HEK293 (cell line): ENCODE measurements around the gene DNAJB6.

Experiments used
- CTCF ChIA-PET: fragments of 350-600 bp; formaldehyde crosslinking; extraction: SDS; loops from one replicate; lab custom pipeline; 2021; ENCODE audit warnings: antibody characterized with exemption; lab: Yijun Ruan, JAX
- POLR2A ChIA-PET: fragments of 300-600 bp; formaldehyde crosslinking; extraction: SDS; loops from one replicate; lab custom pipeline; 2020; ENCODE audit warnings: antibody characterized with exemption, inconsistent platforms; lab: Yijun Ruan, JAX
- H3K27ac ChIP-seq: fragments of 200-500 bp; sonication (Bioruptor generic); 2 replicates; pipeline ENCODE4 v1.5.1; 2014; ENCODE audit warnings: low read depth, low read length, control low read depth, inconsistent platforms; ENCODE audit errors: extremely low read depth
- H3K36me3 ChIP-seq, 2 experiments: fragments of 200-500 bp in 1 of 2; sonication (Bioruptor generic) in 1 of 2; 1 replicate in 1 of 2; 2 replicates in 1 of 2; pipeline ENCODE4 v1.5.1; 2014 to 2017; ENCODE audit warnings: inconsistent platforms in 2 of 2, low read length in 2 of 2; ENCODE audit not compliant: control insufficient read depth in 2 of 2, insufficient read depth in 1 of 2
- H3K4me1 ChIP-seq: fragments of 200-500 bp; sonication (Bioruptor generic); 2 replicates; pipeline ENCODE4 v1.5.1; 2014; ENCODE audit warnings: mild to moderate bottlenecking, low read length, inconsistent platforms; ENCODE audit not compliant: control insufficient read depth, insufficient read depth
- H3K4me3 ChIP-seq: 2 replicates; pipeline ENCODE4 v1.5.1; 2011; ENCODE audit warnings: low read depth, mild to moderate bottlenecking, control low read depth, low read length, moderate library complexity
- H3K9me3 ChIP-seq: fragments of 200-500 bp; sonication (Bioruptor generic); 2 replicates; pipeline ENCODE4 v1.5.1; 2014; ENCODE audit warnings: low read depth, low read length, inconsistent platforms; ENCODE audit not compliant: control insufficient read depth, insufficient read depth
- CTCF ChIP-seq: fragments of 450-650 bp; formaldehyde crosslinking; IDR thresholded peaks from 2 replicates; pipeline ENCODE4 v1.5.1; 2016; ENCODE audit warnings: missing biosample characterization, missing genetic modification characterization
- GLI2 ChIP-seq: fragments of 450-650 bp; formaldehyde crosslinking; IDR thresholded peaks from 2 replicates; pipeline ENCODE4; 2017; ENCODE audit warnings: missing biosample characterization, missing genetic modification characterization, low read depth, borderline replicate concordance
- HIC1 ChIP-seq: fragments of 450-650 bp; formaldehyde crosslinking; IDR thresholded peaks from 2 replicates; pipeline ENCODE4 v1.5.1; 2016; ENCODE audit warnings: missing biosample characterization, missing genetic modification characterization
- IKZF3 ChIP-seq: fragments of 450-650 bp; IDR thresholded peaks from 2 replicates; pipeline ENCODE4 v1.5.0; 2018; ENCODE audit warnings: missing biosample characterization, mild to moderate bottlenecking, missing genetic modification characterization, moderate library complexity
- PATZ1 ChIP-seq: fragments of 450-650 bp; formaldehyde crosslinking; IDR thresholded peaks from 2 replicates; pipeline ENCODE4 v1.5.1; 2016; ENCODE audit warnings: missing biosample characterization, missing genetic modification characterization
- SETDB1 ChIP-seq: IDR thresholded peaks from one replicate; pipeline ENCODE4 v1.6.1; 2017; ENCODE audit warnings: mild to moderate bottlenecking, low read length, moderate library complexity, mixed read lengths; ENCODE audit not compliant: insufficient read length
- TRIM28 ChIP-seq: IDR thresholded peaks from 2 replicates; pipeline ENCODE4 v1.6.1; 2011; ENCODE audit warnings: low read length, control low read depth, borderline replicate concordance
- ZBTB17 ChIP-seq: fragments of 450-650 bp; formaldehyde crosslinking; IDR thresholded peaks from 2 replicates; pipeline ENCODE4 v1.5.1; 2016; ENCODE audit warnings: missing biosample characterization, missing genetic modification characterization
- ZIC2 ChIP-seq: fragments of 450-650 bp; formaldehyde crosslinking; IDR thresholded peaks from 2 replicates; pipeline ENCODE4 v1.5.1; 2016; ENCODE audit warnings: missing biosample characterization, missing genetic modification characterization
- ZNF121 ChIP-seq: fragments of 450-650 bp; formaldehyde crosslinking; IDR thresholded peaks from 2 replicates; pipeline ENCODE4 v1.5.1; 2016; ENCODE audit warnings: missing biosample characterization, missing genetic modification characterization
- ZNF2 ChIP-seq: fragments of 450-650 bp; formaldehyde crosslinking; IDR thresholded peaks from 2 replicates; pipeline ENCODE4 v1.5.1; 2016; ENCODE audit warnings: missing biosample characterization, missing genetic modification characterization
- ZNF600 ChIP-seq: fragments of 450-650 bp; formaldehyde crosslinking; IDR thresholded peaks from 2 replicates; pipeline ENCODE4 v1.5.1; 2016; ENCODE audit warnings: missing biosample characterization, missing genetic modification characterization
- ZNF639 ChIP-seq: fragments of 450-650 bp; formaldehyde crosslinking; IDR thresholded peaks from 2 replicates; pipeline ENCODE4 v1.5.1; 2016; ENCODE audit warnings: missing biosample characterization, missing genetic modification characterization
- ZSCAN4 ChIP-seq: fragments of 450-650 bp; formaldehyde crosslinking; IDR thresholded peaks from 2 replicates; pipeline ENCODE4 v1.5.1; 2017; ENCODE audit warnings: missing biosample characterization, missing genetic modification characterization

The DNAJB6 gene

GRCh38 chr7:157396316-157397035 is 59.7 kb downstream of the DNAJB6 start:
- no peak overlapping the region for H3K27ac ChIP-seq
- ChIA-PET POLR2A (no interaction called here), CTCF (interaction anchor here (1.1 kb wide), 2 partner anchors 13 to 78 kb away, joined by 4 to 5 read pairs; no protein-coding TSS in a partner anchor)
- peaks cover 0 to 22% of the 10 kb centered on the region in 2 experiments; a peak in 2 of 3 replicates for H3K36me3 ChIP-seq
- H3K4me1 ChIP-seq = no peaks in the 10 kb centered on the region
- TF ChIP-seq IKZF3 (tag by site-specific recombination) = no peak
- peak; percentile 75 for TF ChIP-seq ZIC2 (tag by site-specific recombination)
- no peak overlapping the region for H3K4me3 ChIP-seq
- no peaks in the 10 kb centered on the region for H3K9me3 ChIP-seq

- no peak overlapping the region for H3K27ac ChIP-seq
Measured at GRCh38 chr7:157397036-157397720, 60.4 kb downstream of the DNAJB6 start.

GRCh38 chr7:157397731-157398691 is 61.2 kb downstream of the DNAJB6 start:
- Histone ChIP-seq H3K4me1 (no peaks in the 10 kb centered on the region), H3K9me3 (no peaks in the 10 kb centered on the region), H3K36me3 (peaks cover 0 to 20% of the 10 kb centered on the region in 2 experiments; a peak in 2 of 3 replicates), H3K27ac (no peak overlapping the region), H3K4me3 (no peak overlapping the region)
- ChIA-PET CTCF (interaction anchor here (0.6 to 1.7 kb wide), 11 partner anchors 9 to 1579 kb away, joined by 3 to 8 read pairs (median 3); no protein-coding TSS in a partner anchor), POLR2A (no interaction called here)
- TF ChIP-seq ZNF600 (tag by site-specific recombination) (peak; percentile 90), ZSCAN4 (tag by site-specific recombination) (no peak), ZNF639 (tag by site-specific recombination) (no peak), PATZ1 (tag by site-specific recombination) (no peak), CTCF (peak; percentile 74), ZNF121 (tag by site-specific recombination) (peak; percentile 81), TRIM28 (peak; percentile 83), GLI2 (tag by site-specific recombination) (no peak), ZNF2 (tag by site-specific recombination) (peak; percentile 43; the same call in 1 of the 2 replicates), SETDB1 (peak; percentile 21), ZBTB17 (peak; percentile 90)

More at GRCh38 chr7:157397036-157397720, 60.4 kb downstream of the DNAJB6 start:
- no peaks in the 10 kb centered on the region for H3K9me3 ChIP-seq
- TF ChIP-seq HIC1 = no peak
- TF ChIP-seq, all 188 proteins: peak for 0
- Histone ChIP-seq H3K4me1 (no peaks in the 10 kb centered on the region), H3K36me3 (peaks cover 0 to 20% of the 10 kb centered on the region in 2 experiments; a peak in 2 of 3 replicates), H3K4me3 (no peak overlapping the region)
- ChIA-PET POLR2A (no interaction called here), CTCF (interaction anchor here (1.0 to 1.7 kb wide), 6 partner anchors 9 to 1013 kb away, joined by 3 to 8 read pairs (median 4); no protein-coding TSS in a partner anchor)
